SIG-M5 (cell line): ENCODE data around the gene C13orf42.
"Not testable (repeated sequence)": the region's sequence is repeated elsewhere in the genome, so short reads cannot be mapped to it uniquely, and the experiment has no call there.

ENCODE experiments used
- DNase-seq: peaks from one replicate; lab custom pipeline; 2025; lab: John Stamatoyannopoulos, UW

Gene C13orf42

GRCh38 chr13:51120873-51121272, 9.8 kb upstream of the C13orf42 start:
- DNase-seq, result not testable (repeated sequence)

DNA sequence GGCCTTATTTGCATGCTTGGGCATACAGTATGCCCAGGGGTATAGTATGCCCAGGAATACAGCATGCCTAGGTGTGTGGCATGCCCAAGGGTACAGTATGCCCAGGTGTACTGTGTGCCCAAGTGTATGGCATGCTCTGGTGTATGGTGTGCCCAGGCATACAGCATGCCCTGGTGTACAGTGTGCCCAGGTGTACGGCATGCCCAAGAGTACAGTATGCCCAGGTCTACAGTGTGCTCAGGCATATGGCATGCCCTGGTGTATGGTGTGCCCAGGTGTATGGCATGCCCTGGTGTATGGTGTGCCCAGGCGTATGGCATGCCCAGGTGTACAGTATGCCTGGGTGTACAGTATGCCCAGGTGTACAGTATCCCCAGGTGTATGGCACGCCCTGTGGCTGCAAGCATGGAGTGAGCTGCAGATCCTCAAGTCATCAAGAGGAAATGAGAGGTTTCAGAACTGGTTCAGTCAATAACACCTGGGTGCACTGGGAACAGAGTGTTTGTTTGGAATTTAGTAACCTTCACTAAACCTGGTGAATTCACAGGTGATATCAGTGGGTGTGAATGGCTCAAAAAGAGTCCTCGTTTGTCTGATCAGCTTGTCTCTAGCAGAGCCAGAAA, 7.8 kb upstream of the C13orf42 start:
- DNase-seq, result no peak

DNA sequence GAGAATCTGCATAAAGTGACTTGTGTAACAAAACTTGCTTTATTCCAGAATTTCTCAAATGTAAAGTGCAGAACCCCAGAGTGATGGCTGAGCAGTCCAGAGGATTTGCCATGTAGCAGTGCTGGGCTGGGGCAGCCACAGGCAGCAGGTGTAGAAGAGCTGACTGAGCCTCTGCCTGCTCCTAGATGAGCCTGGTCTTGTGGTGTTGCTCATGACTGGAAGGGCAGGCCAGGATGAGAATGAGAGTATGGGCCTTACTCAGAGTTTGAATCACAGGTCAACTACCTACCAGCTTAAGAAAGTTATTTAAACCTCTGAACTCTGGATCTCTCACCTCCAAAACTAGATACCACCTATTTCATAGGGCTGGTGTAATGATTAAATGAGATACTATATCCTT, 2.9 kb upstream of the C13orf42 start:
- no peak for DNase-seq

DNA sequence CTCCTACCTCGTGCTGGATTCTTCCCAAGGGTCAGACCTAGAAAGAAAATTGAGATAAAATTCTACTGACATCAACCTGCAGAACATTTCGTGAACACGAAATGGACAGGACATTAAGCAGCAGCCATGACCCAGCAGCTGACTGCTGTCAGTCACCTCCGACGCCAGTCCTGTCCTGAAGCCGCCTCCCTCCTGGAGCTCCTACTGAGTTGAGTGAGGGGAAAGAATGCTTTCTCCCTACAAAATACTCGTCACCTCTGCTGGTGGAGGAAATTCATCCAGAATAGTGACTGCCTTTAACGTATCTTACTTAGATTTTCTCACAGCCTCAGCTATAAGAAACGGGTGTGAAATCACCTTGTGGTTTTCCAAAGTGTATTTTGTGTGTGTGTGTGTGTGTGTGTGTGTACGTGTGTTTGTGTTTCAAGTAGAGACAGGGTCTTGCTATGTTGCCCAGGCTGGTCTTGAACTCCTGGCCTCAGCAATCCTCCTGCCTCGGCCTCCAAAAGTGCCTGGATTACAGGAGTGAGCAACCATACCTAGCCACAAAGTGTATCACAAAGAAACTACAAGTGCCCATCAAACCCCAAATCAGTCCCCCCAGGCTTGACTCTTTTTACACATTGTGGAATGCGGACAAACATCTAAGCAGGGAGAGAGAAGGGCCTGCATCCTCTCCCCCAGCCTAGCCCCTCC, 2.3 kb upstream of the C13orf42 start:
- DNase-seq, result no peak

- DNase-seq, result no peak
These were observed 1.7 kb upstream of the C13orf42 start for GRCh38 chr13:51112771-51113170.

- DNase-seq, result no peak
These were observed 923 bp upstream of the C13orf42 start for GRCh38 chr13:51111997-51112396.

GRCh38 chr13:51107996-51108395, 3.1 kb downstream of the C13orf42 start:
- DNase-seq, result no peak

DNA sequence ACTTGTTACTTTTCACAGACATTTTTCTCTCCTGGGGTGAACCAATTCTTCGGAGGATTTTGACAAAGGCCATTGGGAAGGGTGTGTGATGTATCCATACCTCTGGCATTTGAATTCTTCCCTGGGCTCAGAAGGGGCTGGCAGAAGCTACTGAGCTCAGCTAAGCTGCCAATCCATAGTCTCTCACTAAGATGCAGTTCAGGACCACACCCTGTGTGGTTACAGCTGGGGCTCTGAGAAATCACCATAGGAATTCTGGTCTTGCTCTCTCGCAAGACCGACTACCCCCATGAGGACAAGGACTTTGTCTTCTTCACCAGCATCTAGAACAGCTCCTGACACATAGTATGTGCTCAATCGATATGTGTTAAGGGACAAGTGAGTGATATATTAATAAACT, 6.0 kb downstream of the C13orf42 start:
- no peak for DNase-seq

GRCh38 chr13:51101636-51102235, 9.3 kb downstream of the C13orf42 start:
- DNase-seq, result no peak

- DNase-seq, result no peak
These were observed 13.6 kb downstream of the C13orf42 start for GRCh38 chr13:51097353-51098043.

DNA sequence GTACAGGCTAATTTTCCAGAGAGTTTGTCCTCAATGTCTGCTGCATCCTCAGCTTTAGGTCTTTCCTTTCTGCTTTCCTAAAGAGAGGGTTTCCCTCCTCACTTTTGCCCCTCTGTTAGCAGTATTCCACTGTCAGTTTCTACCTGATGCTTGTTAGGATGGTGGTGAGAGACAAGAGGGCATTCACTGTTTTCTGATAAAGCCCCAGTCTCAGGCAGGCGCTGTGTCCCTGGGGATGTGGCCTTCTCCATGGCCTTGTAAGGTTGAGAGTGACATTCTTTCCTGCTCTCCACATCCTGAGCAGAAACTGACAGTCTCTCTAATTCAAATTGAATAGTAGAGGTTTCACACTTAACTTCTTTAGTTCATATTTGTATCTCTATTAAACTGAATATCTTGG, 14.9 kb downstream of the C13orf42 start:
- DNase-seq, result no peak

DNA sequence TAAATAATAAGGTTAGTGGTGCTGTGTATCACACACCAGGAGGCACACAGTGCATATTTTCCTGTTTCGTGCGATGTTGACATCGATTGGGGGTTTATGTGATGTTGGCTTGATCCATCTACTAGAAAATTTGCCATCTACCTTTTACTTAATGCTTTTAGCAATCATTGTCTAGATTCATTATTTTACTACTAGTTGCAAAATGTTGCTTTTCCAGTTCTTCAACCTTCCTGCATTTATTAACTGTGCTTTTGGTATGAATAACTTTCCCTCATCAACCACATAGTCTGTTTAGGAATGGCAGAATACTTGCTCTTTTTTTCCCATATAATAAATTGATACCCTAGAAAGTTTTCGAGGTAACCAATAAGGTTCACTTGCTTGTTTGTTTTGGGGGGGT, 17.5 kb downstream of the C13orf42 start:
- DNase-seq, result no peak

- DNase-seq, result no peak
These were observed 19.2 kb downstream of the C13orf42 start for GRCh38 chr13:51091839-51092238.

DNA sequence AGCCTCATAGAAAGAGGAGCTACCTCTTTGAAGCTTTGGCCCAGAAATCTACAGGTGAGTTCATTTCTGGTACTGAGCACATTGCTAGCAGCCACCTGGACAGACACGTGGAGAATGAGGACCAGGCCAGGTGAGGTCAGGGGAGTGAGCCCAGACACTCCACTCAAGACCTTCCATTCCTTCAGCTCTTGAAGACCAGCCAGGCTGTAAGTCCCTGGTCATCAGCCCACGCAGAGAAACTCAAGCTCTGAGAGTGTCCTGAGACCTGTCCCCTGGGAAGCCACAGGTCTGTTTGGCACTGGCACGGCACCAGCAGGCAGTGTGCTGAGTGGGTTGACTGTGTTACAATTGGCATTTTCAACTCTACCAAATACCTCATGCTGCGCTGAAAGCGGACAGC, 27.4 kb downstream of the C13orf42 start:
- no peak for DNase-seq

- not testable (repeated sequence) for DNase-seq
These were observed 30.5 kb downstream of the C13orf42 start for GRCh38 chr13:51080478-51081065.

- DNase-seq, result no peak
These were observed 39.6 kb downstream of the C13orf42 start for GRCh38 chr13:51071493-51071892.

DNA sequence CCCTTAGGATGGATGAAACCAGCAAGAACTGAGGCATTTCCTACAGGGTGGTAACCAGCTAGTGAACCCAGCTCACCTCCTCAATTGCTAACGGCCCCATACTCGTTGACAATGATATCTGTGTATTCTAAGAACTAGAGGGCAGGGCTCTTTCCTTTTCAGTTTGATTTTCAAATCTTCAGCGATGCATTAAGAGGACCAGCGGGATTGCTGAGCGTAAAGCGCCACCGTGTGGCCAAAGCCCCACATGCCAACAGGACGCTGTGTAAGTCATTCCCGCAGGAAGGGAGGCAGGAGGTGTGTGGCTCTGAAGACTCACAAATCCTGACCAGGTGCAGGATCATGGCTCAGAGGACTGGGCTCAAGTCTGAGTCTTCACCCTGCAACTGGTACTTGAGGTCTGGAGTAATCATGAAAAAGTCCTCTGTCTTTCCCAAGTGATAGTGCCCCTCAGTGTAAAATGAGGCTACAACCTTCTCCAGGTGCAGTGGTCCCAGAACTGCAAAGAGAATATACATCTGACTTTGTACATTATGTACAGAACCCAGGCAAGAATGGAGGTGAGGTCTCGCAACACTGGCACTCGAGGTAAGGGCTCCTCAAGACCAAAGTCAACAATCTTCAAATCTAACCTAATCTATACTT, 40.9 kb downstream of the C13orf42 start:
- peak; percentile 4 for DNase-seq

DNA sequence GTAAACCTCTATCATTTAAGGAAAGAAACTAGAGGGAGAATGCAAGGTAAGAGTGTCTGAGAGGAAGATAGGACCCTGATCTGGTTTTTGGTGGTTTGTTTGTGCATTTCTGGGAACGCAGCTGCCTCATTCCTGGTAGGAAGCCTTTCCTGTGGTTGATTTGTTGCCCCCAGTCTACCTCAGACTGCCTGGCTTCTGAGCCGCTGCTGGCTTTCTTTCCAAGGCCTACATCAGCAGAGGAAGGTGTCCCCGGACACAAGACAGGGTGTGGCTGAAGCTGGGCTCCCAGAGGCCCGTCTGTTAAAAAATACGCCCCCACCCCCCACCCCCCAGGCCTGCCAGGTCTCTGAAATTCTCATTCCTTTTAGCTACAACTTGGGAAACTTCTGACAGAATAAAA, 42.6 kb downstream of the C13orf42 start:
- no peak for DNase-seq

GRCh38 chr13:51067706-51068105, 43.4 kb downstream of the C13orf42 start:
- DNase-seq, result no peak

DNA sequence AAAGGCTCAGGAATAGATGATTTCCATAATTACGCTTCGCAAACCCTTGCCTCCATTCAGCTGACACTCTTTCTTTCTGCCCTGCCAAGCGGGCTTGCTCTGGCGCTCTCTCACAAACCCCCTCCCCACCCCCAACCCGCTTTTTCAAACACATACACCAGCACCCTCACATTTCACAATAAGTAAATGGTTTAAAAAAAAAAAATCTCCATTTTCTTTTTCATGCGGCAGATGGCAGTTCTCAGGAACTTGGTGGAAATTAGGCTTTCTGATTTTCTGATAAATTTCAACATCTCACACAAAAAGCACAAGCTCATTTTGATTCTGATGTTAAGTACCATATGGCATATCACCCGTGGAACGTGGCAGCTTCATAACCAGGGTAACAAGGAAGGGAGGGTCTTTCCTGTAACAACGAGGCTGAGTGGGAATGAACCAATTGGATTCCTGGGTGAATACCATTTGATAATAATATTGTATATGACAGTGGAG, 43.8 kb downstream of the C13orf42 start:
- no peak for DNase-seq

- no peak for DNase-seq
These were observed 44.8 kb downstream of the C13orf42 start for GRCh38 chr13:51066091-51066831.
